Osteoblast (primary cell): ENCODE data around the gene CPNE1. TPM values are rescaled to one million over a fixed set of nuclear protein-coding genes. Genes with fewer than 3 reads are reported as not detected.

Experiments used
- DNase-seq: peaks from one replicate; pipeline ENCODE4 v3.0.0; 2011; ENCODE audit warnings: low spot score, mixed read lengths; ENCODE audit not compliant: insufficient read length; ENCODE audit errors: missing footprints
- H2AFZ ChIP-seq: 2 replicates; pipeline ENCODE4 v1.6.0; 2011; ENCODE audit warnings: mild to moderate bottlenecking, low read length
- H3K27ac ChIP-seq: 2 replicates; pipeline ENCODE4 v1.5.1; 2011; ENCODE audit warnings: mild to moderate bottlenecking, low read depth, low read length, moderate library complexity
- H3K27me3 ChIP-seq: 2 replicates; pipeline ENCODE4 v1.6.0; 2012; ENCODE audit warnings: mild to moderate bottlenecking, control low read depth, inconsistent platforms, low read length, moderate library complexity; ENCODE audit not compliant: insufficient read depth
- H3K36me3 ChIP-seq: 2 replicates; pipeline ENCODE4 v1.5.1; 2011; ENCODE audit warnings: mild to moderate bottlenecking, low read length, control low read depth, moderate library complexity; ENCODE audit not compliant: insufficient read depth
- H3K4me1 ChIP-seq: 2 replicates; pipeline ENCODE4 v1.5.1; 2011; ENCODE audit warnings: mild to moderate bottlenecking, low read length, control low read depth, moderate library complexity; ENCODE audit not compliant: insufficient read depth
- H3K4me2 ChIP-seq: 2 replicates; pipeline ENCODE4 v1.6.0; 2011; ENCODE audit warnings: mild to moderate bottlenecking, low read length; ENCODE audit not compliant: insufficient read depth
- H3K4me3 ChIP-seq: fragments of 200-600 bp; sonication (generic); 3 replicates; pipeline ENCODE4 v1.5.1; 2012; ENCODE audit warnings: mild to moderate bottlenecking, low read length, inconsistent platforms; ENCODE audit not compliant: insufficient read depth
- H3K79me2 ChIP-seq: 2 replicates; pipeline ENCODE4 v1.6.0; 2012; ENCODE audit warnings: mild to moderate bottlenecking, low read length, control low read depth, inconsistent platforms; ENCODE audit not compliant: insufficient read depth
- H3K9me3 ChIP-seq: 2 replicates; pipeline ENCODE4 v1.5.1; 2011; ENCODE audit warnings: low read depth, low read length, control low read depth
- H4K20me1 ChIP-seq: 2 replicates; pipeline ENCODE4 v1.6.0; 2012; ENCODE audit warnings: mild to moderate bottlenecking, low read length, control low read depth; ENCODE audit not compliant: insufficient read depth
- total RNA-seq: library from RNA; depleted of rRNA; stranded (reverse); fragments of >200 nt; gene quantifications from 2 replicates; pipeline ENCODE4 v1.2.3, GENCODE V29; 2012
- TF ChIP-seq, protein P1 (sequence below): IDR thresholded peaks from 2 replicates; pipeline ENCODE4 v1.5.1; 2011; ENCODE audit warnings: mild to moderate bottlenecking, low read depth, low read length, moderate library complexity; ENCODE audit errors: extremely low read depth

The CPNE1 gene
- total RNA-seq, 1 donor = 165 TPM

DNA sequence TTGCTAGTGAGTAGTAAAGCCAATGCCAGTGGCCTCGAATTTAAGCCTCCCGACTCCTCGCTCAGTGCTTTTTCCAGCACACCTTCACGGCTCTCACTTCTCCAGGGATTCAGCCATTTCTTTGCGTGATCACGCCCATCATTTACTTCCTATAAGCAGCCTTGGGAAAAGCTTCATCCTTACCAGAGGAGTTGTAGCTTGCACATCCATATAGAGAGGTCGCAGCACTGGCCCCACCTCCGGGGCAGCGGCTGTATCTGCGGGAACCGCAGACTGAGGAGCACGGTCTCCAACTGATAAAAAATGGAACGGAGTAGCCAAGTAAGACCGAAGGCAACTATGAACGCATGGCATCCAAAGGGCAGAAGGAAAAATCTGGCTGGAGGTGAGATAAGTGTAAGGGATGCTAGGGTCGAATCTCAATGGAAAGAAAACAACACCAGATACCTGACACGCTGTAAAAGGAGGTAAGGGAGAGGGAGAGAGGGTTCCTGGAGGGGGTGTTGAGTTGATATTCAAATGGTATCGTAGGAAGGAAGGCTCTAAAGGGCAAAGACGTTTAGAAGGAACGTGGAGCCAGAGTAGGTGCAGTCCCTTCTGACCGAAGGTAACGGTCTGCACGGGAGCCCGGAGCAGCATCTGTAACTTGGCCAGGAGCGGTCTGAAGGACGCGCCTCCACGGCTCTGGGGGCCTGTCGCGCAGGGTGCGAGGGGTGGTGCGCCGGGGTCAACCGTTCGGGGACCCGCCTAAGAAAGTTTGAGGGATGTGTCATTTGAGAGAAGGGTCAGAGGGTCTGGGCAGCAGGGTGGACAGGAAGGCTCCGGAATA, 33.8 kb upstream of the CPNE1 start:
- peak overlapping the region; percentile 77 for H2AFZ ChIP-seq
- H3K27ac ChIP-seq = peak overlapping the region; percentile 92
- H3K27me3 ChIP-seq = no peaks in the 10 kb centered on the region
- peaks cover 32% of the 10 kb centered on the region for H3K79me2 ChIP-seq
- TF ChIP-seq, protein P1, sequence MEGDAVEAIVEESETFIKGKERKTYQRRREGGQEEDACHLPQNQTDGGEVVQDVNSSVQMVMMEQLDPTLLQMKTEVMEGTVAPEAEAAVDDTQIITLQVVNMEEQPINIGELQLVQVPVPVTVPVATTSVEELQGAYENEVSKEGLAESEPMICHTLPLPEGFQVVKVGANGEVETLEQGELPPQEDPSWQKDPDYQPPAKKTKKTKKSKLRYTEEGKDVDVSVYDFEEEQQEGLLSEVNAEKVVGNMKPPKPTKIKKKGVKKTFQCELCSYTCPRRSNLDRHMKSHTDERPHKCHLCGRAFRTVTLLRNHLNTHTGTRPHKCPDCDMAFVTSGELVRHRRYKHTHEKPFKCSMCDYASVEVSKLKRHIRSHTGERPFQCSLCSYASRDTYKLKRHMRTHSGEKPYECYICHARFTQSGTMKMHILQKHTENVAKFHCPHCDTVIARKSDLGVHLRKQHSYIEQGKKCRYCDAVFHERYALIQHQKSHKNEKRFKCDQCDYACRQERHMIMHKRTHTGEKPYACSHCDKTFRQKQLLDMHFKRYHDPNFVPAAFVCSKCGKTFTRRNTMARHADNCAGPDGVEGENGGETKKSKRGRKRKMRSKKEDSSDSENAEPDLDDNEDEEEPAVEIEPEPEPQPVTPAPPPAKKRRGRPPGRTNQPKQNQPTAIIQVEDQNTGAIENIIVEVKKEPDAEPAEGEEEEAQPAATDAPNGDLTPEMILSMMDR = no peak
- H3K4me2 ChIP-seq = peak overlapping the region; percentile 99
- H3K36me3 ChIP-seq = peaks cover 33% of the 10 kb centered on the region
- H3K9me3 ChIP-seq = no peaks in the 10 kb centered on the region
- H3K4me3 ChIP-seq = peak overlapping the region; percentile 95
- peak; percentile 92 for DNase-seq
- H3K4me1 ChIP-seq = peaks cover 24% of the 10 kb centered on the region
- peaks cover 5% of the 10 kb centered on the region for H4K20me1 ChIP-seq

DNA sequence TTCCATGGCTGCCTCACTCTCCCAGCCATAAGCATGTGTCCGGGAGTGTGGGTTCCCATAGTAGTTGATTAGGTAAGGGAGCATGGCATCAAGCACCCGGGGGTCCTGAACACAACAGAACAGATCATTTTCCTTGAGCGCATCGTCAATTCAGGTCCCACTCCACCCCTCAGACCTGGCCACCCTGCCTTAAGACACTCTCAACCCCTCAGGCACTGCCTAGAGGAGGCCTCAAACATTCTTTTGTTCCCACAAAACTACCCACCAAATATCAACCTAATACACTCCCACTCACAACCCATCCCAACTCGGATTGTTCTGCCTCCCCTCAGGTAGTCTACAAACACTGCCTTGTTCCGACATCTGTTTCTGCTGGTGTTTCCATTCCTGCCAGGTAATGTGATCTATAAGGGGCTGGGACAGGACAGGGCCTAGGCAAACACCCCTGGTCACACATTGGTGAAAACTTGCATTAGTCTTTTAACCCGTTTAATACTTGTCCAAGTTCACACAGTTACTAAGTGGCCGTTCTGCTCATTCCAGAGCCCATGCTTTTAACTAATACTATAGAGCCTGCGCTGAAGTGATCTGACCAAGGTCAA, 33.1 kb upstream of the CPNE1 start:
- peaks cover 26% of the 10 kb centered on the region for H3K36me3 ChIP-seq
- H3K27ac ChIP-seq = peak overlapping the region; percentile 92
- H3K9me3 ChIP-seq = no peaks in the 10 kb centered on the region
- H3K4me2 ChIP-seq = peak overlapping the region; percentile 99
- peaks cover 5% of the 10 kb centered on the region for H4K20me1 ChIP-seq
- DNase-seq = peak; percentile 36
- TF ChIP-seq, protein P1 = no peak
- H3K4me3 ChIP-seq = peak overlapping the region; percentile 95
- H2AFZ ChIP-seq = peak overlapping the region; percentile 77
- peaks cover 22% of the 10 kb centered on the region for H3K4me1 ChIP-seq
- H3K79me2 ChIP-seq = peaks cover 32% of the 10 kb centered on the region
- no peaks in the 10 kb centered on the region for H3K27me3 ChIP-seq

DNA sequence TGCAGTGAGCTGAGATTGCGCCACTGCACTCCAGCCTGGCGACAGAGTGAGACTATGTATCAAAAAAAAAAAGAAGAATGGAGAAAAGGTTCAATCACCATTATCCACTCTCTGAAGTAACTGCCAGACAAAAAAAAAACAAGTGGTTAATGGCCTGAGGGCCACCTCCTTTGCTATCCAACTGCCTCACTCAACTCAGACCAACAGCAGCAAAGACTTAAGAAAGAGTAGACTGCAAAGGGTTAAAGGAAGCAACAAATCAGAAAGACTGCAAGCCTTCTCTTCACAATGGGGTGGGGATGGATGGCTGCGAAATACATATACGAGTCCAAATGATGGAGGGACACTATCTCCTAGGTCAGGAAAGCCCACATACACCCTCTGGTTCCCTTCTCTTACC, 31.3 kb upstream of the CPNE1 start:
- Histone ChIP-seq H3K27me3 (no peaks in the 10 kb centered on the region), H3K4me1 (peaks cover 17% of the 10 kb centered on the region), H4K20me1 (no peaks in the 10 kb centered on the region), H3K79me2 (peaks cover 28% of the 10 kb centered on the region), H3K4me3 (no peak overlapping the region), H3K36me3 (peaks cover 13% of the 10 kb centered on the region), H3K9me3 (no peaks in the 10 kb centered on the region), H3K4me2 (no peak overlapping the region), H3K27ac (no peak overlapping the region), H2AFZ (no peak overlapping the region)
- DNase-seq = peak; percentile 35
- TF ChIP-seq, protein P1 = no peak

DNA sequence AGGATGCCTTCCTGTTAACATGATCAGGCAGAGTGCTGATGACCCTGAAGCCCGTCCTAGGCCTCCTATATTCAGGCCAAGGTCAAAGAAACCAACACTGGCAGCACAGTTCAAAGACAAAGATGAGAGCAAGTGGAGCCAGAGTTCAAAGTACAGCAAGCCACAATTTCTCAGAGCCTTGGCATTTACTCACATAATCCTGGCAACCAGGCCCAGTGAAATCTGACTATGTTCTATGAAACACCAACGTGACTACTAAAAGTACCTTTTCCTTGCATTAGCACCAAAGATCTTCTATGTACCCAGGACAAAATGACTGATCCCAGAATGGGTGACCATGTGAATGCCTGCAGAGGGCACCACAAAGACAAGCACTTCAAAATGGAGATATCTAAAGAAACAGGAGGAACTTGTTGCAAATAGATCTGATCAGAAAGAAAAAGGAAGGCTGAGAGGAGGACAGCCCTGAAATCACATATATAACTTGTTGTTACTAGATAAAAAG, 30.6 kb upstream of the CPNE1 start:
- Histone ChIP-seq H4K20me1 (no peaks in the 10 kb centered on the region), H3K9me3 (no peaks in the 10 kb centered on the region), H2AFZ (no peak overlapping the region), H3K27me3 (no peaks in the 10 kb centered on the region), H3K4me1 (peaks cover 12% of the 10 kb centered on the region), H3K79me2 (peaks cover 26% of the 10 kb centered on the region), H3K36me3 (peaks cover 18% of the 10 kb centered on the region), H3K27ac (no peak overlapping the region), H3K4me2 (no peak overlapping the region), H3K4me3 (no peak overlapping the region)
- DNase-seq = peak; percentile 47
- TF ChIP-seq, protein P1 = no peak
